ENCODE measurements around the gene SELENOF.

Gene SELENOF

DNA sequence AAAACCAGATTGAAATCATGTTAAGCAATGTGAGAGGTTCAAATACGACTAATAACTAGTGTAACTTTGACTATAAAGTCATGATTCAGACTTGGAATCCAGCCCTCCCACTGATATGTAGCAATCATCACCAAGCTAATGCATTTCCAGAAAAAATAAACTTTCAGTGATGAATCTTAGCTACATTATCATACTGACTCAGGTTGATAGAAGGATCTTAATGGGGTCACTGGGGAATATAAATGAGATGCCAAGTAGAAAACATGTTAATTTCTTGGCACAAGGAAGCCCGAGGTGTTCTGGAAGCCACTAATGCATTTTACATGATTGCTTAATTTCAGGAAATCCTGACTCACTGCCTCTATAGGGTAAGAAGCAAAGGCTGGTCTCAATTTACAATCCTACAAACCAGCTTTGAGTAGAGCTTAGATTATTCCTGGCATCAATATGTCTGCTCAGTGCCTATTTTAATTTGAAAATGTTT, 67.7 kb downstream of the SELENOF start:
- TF ChIP-seq, protein P1, sequence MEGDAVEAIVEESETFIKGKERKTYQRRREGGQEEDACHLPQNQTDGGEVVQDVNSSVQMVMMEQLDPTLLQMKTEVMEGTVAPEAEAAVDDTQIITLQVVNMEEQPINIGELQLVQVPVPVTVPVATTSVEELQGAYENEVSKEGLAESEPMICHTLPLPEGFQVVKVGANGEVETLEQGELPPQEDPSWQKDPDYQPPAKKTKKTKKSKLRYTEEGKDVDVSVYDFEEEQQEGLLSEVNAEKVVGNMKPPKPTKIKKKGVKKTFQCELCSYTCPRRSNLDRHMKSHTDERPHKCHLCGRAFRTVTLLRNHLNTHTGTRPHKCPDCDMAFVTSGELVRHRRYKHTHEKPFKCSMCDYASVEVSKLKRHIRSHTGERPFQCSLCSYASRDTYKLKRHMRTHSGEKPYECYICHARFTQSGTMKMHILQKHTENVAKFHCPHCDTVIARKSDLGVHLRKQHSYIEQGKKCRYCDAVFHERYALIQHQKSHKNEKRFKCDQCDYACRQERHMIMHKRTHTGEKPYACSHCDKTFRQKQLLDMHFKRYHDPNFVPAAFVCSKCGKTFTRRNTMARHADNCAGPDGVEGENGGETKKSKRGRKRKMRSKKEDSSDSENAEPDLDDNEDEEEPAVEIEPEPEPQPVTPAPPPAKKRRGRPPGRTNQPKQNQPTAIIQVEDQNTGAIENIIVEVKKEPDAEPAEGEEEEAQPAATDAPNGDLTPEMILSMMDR (IDR thresholded peaks at IDR 0.05; ENCODE audit: extremely low read depth, missing control alignments): no peak
- DNase-seq (ENCODE audit: low spot score): no peak

DNA sequence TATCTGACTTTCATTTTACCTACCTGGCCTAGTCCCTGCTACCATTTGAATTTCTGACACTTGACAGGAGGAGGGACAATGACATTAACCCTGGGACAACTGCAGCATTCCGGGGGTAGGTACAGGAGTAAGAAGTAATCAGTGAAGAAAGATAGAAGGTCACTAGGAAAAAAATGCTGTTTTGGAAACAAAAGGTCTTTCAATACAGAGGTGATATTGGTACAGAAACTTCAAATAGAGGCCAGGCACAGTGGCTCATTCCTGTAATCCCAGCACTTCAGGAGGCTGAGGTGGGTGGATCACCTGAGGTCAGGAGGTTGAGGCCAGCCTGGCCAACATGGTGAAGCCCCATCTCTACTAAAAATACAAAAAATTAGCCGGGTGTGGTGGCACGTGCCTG, 68.4 kb downstream of the SELENOF start:
- no peak for DNase-seq (ENCODE audit: low spot score)
- TF ChIP-seq, protein P1 (IDR thresholded peaks at IDR 0.05; ENCODE audit: extremely low read depth, missing control alignments): no peak

DNA sequence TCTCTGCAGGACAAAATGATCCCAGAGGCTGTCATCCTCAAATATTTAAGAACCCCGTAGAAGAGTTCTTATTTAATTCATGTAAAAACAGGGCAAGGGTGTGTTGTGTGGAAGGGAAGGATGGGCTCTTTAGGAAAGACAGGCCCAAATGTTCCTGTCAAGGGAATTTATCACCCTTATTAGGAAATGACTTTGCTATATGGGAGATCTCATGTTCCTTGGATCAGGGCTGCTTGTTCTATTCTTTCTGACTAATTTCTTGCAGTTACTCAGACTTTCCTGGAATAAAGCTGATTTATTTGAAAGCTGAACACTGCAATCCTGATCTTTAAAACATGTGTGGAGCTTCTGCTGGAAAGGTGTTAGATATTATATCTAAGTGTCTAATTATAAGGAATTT, 72.8 kb downstream of the SELENOF start:
- TF ChIP-seq, protein P1 (IDR thresholded peaks at IDR 0.05; ENCODE audit: extremely low read depth, missing control alignments): no peak
- no peak for DNase-seq (ENCODE audit: low spot score)

DNA sequence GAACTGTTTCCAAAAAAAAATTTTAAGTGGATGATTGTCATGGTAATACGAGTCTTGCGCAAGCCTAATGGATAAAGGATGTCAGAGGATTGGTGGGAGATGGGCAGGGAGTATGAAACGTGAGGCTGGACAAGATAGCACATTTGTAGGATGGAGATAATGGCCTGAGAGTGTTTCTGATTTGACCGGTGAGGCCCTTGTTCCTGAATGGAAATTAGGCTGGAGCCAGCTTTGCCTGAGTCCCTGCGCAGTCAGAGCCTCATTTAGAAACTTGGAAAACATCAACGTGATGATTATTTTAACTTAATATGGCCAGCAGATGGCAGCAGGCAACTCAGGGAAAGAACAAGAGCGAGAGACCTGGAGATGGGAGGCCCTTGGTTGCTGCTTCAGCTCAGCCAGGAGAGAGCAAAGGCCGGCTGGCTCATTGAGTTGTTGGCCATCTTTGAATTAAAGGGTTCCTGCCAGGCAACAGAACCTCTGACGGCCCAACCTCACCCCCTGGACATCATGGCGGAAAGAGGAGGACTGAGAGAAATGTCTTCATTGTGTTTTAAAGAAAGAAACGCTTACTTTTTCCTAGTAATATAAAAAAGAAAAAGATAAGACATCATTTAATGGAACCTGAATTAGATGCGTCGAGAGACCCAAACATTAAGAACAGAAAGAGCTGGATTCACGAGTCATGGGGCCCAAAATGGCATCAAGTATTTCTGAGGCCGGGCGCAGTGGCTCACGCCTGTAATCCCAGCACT, 80.3 kb downstream of the SELENOF start:
- DNase-seq (ENCODE audit: low spot score): peak; percentile 74
- TF ChIP-seq, protein P1 (IDR thresholded peaks at IDR 0.05; ENCODE audit: extremely low read depth, missing control alignments): peak; percentile 37

DNA sequence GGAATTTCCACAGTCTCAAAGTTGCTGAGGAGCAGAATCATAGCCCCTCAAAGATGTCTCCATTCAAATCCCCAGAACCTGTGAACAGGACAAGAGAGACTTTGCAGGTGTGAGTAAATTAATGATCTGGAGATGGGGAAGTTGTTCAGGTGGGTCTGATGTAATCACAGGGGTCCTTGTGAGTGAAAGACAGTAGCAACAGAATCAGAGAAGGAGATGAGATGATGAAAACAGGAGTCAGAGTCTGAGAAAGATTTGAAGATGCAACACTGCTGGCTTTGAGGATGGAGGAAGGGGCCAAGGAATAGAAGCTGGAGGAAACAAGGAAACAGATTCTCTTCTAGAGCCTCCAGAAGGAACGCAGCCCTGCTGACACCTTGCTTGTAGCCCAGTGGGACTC, 81.5 kb downstream of the SELENOF start:
- TF ChIP-seq, protein P1 (IDR thresholded peaks at IDR 0.05; ENCODE audit: extremely low read depth, missing control alignments): no peak
- no peak for DNase-seq (ENCODE audit: low spot score)

DNA sequence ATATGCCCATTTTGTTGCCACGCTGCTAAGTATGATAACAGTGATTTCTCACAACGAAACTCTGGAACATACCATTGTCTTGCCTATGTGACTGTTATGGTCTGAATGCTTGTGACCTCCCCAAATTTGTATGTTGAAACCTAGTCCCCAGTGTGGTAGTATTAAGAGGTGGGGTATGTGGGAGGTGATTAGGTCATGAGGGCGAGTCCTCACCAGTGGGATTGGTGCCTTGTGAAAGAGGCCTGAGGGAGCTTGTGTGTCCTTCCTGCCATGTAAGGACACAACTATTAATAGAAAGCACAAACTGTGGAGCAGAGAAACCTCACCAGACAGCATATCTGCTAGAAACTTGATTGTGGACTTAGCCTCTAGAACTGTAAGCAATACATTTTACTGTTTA, 84.6 kb downstream of the SELENOF start:
- no peak for DNase-seq (ENCODE audit: low spot score)
- TF ChIP-seq, protein P1 (IDR thresholded peaks at IDR 0.05; ENCODE audit: extremely low read depth, missing control alignments): no peak

DNA sequence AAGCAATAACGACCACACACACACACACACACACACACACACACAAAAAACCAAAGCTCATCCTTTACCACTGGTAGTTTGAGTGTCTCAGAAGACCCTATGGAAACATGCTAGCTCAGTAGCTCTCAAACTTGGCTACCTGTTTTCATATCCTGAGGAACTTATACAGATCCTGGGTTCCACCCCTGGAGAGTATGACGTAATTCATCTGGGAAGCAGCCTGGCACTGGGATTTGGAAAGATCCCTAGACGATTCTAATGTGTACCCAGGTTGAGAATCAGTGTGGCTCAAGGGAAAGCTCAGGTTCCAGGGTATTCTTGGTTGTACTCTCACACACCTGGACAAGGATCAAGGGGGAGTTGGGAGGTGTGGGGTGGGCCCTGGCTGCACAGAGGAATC, 85.9 kb downstream of the SELENOF start:
- no peak for DNase-seq (ENCODE audit: low spot score)
- TF ChIP-seq, protein P1 (IDR thresholded peaks at IDR 0.05; ENCODE audit: extremely low read depth, missing control alignments): no peak
